GF-D8 (cell line): ENCODE measurements around the gene TSGA10.
A peak's percentile ranks its signal among the peaks of the same experiment; 100 is the strongest.
"Not testable (repeated sequence)": the region's sequence is repeated elsewhere in the genome, so short reads cannot be mapped to it uniquely, and the experiment has no call there.

Experiments
- DNase-seq: peaks from one replicate; lab custom pipeline; 2025; lab: John Stamatoyannopoulos, UW

The TSGA10 gene

DNA sequence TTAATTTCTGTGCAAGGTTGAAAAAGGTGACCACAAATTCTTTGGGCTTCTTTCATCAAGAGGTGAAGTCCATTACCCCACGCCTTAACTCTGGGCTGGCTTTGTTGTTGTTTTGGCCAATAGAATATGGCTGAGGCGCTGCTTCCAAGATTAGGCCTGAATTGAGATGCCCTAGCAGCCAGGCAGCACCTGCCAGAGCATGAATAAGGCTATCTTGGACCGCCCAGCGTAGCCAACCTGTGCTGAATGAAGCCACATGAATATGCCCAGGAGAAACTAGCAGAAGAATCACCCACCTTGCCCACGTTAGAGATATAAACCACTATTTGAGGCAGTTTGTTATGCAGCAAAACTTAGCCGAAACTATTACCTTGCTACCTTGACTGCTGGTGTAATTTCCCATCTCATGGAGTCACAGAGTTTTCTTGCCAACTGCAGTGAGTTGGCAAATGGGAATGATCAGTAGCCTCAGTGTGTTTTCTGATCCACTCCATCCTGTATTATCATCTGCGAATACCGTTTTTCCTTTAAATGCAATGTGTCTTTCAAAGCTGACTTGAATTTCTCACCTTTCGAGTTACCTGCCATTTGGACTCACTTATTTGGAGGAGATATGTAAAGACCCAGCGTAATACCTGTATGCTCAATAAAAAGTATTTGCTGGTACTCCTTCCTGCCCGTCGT lies 679 bp downstream of the TSGA10 start:
- no peak for DNase-seq

DNA sequence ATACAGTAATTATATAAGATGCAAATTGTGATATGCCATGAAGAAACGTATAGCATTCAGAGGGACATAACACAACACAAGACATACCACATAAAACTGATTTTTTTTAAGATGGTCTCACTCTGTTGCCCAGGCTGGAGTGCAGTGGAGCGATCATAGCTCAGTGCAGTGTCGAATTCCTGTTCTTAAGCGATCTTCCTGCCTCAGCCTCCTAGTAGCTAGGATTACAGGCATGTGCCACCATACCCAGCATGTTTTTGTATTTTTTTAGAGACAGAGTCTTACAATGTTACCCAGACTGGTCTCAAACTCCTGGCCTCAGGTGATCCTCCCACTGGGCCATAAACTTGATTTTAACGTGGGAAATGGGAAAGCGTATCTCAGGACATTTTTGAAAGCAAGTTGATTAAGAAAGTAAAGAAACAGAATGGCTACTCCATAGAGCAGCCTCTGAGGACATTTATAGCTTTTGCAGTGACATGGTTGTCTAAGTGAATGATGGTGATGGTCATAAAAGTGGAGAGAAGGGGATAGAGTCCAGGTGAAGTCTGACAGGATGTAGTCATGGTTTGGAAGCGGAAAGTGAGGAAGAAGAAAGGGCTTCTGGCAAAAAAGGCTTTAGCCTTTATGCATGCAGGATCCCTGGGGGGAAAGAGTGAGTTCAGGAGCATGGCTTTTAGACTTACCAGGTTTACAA lies 2.4 kb downstream of the TSGA10 start:
- DNase-seq = no peak

DNA sequence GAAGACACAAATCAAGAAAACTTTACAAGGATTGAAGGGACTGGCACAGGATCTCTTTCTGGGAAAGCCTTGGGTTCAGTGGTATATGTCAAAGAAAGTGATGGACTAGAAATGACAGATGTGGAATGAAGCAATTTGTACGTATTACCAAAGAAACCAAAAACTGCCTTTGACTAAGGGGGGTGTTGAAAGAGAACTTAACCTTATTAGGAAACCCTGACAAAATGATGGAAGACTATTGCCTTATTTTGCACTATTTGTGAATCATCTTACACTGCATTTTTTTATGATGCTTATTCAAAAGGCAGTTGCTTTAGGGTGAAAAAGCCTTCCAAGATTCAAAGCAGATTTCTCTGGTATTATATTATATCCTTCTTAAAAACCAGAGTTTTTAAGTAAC lies 4.0 kb downstream of the TSGA10 start:
- DNase-seq = peak; percentile 26

DNA sequence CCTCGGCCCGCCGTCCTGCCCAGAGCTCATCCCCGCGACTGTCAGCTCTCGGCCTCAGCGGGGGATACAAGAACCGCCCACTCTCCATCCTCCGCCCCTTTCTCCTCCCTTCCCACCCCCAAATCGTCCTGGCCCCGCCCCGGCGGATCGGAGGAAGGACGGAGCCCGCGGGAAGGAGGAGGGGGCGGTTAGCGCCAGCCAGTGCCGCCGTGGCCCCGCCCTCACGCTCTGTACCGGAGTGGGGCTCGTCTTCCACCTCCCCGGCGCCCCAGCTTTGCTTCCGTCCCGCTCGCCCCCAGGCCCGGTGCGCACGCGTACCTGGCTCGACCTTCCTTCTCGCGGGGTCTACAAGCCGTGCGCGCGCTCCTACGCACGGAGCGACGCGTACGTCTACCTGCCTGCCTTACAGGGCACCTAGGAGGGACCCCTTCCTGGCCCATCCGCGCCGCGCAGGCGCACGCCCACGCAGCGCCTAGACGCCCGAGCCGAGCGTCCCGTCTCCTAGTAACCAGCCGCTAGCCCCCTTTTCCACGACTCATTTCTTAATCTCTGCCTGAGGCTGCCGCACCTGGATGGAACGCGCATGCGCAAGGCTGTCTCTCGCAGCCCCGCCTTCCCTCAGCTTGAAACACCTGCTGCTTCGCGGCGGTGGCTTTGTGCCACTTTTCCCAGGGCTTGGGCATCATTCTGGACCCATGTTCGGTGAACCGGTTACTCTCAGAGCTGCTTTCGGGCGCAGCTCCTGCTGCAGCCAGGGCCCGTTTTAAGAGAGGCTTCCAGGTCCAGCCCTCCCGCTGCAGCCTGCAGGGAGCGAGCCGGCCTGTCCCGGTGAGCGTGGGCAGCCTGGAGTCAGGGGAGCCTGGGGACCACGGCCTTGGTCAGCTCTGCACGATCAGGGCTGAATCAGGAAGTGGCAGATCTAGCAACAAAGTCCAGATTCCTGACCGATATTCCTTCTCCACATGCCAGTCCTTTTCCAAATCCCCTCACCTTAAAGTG lies 13.3 kb downstream of the TSGA10 start, which contains the start of gene C2orf15:
C2orf15 (plus strand) TSS at position 598 of the 999 bp plus-strand sequence. CDS start 8,852 bp downstream, outside the sequence.
- peak; percentile 65 for DNase-seq

DNA sequence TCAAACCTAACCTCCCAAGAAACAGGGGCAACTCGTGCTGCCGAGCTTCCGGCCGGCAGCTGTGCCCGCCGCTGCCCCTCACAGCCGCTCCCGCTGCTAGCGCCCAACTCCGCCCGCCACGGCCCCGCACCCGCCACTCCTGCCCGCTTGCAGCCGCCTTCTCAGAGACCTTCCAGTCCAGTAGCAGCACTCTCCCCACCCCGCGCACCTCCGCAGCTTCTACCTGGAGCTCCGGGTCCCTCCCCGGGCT lies 14.0 kb downstream of the TSGA10 start:
- no peak for DNase-seq

DNA sequence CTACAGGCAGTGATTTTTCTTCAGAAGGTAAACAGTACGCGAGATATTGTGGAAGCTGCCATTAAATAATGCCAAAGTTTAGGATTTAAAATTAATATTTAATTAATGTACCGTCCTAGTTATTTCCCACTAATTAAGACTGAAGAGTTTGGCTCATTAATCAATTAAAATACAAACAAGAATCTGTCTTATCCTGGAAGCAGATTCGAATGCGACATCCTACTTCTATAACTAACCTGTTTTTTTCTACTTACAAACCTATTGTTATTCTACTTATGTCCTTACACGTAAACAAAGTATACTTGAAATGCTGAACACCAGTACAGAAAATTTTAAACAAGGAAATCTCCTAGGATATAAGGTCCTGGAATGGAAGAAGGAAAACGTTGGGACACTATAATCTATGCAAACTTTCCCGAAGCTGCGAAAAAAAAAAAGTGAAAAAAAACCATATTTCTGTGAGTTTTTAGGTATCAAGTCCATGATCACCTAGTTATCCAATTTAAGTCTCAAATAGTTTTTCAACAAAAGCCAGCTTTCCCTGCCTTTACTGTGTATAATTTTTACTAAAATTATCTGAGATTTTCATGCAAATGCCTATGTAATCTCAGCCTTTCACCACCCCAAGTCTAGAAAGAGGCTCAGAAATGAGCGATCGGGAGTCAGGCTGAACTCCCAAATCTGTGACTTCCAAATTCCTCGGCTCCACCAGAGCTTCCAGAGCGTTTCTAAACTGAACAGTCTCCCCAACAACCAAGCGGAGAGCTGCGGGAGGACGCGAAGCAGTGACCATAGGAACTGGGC lies 14.5 kb downstream of the TSGA10 start:
- no peak for DNase-seq

DNA sequence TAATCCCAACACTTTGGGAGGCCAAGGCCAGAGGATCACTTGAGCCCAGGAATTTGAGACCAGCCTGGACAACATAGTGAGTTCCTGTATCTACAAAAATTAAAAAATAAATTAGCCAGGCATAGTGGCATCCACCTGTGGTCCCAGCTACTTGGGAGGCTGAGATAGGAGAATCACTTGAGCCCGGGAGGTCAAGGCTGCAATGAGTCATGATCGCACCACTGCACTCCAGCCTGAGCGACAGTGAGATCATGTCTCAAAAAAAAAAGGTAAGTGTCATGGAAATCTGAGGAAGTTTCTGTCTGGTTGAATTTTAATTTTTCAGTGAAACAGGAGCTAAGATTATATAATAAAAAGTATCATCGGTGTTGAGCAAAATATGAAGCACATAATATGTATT lies 15.7 kb downstream of the TSGA10 start:
- no peak for DNase-seq

DNA sequence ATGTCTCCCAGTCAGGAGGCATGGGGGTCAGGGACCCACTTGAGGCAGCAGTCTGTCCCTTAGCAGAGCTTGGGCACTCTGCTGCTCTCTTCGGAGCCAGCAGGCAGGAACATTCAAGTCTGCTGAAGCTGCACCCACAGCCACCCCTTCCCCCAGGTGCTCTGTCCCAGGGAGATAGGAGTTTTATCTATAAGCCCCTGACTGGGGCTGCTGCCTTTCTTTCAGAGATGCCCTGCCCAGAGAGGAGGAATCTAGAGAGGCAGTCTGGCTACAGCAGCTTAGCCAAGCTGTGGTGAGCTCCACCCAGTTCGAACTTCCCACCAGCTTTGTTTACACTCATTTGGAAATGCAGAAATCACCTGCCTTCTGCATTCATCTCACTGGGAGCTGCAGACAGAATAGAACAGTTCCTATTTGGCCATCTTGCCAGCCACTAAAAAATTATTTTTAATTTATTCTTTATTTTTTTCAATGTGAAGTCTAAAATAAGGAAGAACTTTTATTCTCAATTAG lies 19.6 kb downstream of the TSGA10 start:
- DNase-seq = not testable (repeated sequence)

DNA sequence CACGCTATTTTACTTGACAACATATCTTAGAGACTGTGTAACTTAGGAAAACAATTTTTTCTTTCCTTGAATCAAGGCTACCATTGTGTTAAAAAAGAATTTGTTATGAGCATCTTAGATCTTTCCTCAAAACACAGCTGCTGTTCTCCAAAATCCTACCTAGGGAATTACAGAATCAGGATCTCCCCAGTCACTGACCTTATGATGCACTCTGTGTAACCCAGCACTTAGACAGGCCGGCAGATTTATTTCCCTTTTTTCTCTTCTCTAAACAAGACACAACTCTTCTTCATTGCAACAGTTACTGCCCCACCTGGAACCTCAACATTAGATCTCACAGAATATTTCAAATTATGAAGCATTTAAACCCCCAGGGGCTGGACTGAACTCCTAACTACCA lies 26.8 kb downstream of the TSGA10 start:
- DNase-seq = no peak

DNA sequence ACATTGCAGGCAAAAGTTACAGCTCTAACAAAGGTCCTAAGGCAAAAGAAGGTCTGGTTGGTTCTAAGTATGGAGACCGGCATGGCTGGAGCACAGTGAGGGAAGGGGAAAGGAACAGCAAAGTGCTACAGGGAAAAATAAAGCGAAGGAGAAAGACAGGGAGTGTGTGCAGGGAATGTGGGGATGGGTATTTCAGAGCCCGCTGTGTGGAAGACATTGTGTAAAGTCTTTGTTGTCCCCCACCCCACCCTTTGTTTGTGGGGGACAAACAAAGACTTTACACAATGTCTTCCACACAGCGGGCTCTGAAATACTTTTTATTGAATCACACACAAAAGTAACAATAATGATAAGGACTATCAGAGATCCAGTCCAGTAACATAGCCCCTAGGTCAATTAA lies 42.1 kb downstream of the TSGA10 start:
- DNase-seq = no peak

DNA sequence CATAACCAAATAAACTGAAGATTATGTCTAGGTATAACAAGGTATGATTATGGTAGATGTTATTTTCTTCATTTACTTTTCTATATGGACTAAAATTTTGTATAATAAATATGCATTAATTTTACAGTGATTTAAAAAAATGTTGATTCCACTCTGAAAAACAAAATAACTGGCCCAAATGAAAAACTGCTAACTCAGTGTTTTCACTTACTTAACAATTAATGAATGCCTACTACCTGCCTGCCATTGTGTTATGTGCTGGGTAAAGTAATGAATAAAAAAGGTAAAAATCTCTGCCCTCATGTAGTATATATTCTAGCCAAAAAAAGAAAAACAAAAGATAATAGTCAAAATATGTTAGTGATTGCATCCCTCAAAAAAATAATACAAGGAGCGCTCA lies 42.8 kb downstream of the TSGA10 start:
- no peak for DNase-seq

DNA sequence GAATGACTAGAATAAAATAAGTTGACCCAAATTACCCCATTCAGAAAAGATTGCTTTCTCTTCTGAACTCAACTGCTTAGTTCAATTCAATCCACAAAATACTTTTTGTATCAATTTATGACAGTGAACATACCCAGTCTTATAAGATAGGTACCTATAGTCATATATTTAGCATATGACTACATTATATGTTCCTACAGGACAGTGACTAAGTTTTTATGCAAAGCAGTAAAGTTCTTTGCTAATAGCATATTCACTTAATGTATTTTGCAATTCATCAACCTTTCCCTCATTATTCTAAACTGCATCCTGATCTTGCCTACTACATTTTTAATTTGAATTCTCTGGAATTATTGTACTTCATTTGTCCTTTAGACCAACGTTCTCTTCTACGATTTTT lies 43.5 kb downstream of the TSGA10 start:
- DNase-seq = no peak

DNA sequence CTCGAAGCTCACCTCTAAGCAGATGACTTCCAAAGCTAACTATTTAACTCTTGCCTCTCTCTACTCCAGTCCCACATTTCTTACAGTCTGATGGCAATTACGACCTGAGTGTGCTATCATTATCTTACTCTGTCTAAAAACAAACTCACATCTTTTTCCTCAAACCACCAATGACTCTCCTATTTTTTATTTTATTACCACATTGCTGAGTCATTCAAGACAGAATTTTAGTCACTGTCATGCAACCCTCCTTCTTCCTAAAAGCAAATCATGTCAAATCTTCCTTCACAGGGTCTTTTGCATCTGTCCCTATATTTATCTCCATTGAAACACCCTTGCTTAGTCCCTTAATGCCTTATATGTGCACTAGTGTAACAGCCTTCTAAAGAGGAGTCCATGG lies 47.8 kb downstream of the TSGA10 start:
- DNase-seq = no peak

DNA sequence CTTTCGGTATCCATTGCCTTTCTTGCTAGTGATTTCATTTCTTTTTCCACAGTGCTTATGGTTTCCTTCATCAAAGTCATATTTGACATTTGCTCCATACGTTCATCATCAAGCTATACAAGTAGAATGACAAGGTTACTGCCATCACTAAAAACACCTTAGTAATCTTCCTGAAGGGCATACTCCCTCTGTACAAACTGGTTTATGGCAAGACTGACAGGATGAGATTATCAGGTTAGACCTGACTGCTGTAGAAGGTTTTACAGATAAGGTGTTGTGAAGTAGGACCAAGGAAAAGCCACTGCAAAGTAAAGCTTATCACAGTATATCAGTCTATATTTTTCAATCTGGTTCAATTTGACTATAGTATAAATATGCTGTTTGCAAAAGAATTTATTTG lies 50.7 kb downstream of the TSGA10 start:
- no peak for DNase-seq

DNA sequence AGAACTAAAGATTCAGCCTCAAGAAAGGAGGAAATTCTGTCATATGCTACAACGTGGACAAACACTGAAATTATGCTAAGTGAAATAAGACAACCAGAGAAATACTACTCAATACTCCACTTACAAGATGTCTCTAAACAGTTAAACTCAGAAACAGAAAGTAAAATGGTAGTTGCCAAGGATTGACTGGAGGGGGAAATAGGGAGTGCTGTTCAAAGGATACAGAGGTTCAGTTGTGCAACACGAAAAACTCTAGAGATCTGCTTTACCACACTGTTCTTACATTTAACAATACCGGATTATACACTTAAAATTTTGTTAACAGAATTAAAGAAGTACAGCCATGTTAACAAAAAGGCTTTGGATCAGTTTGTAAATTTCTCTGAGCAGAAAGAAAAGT lies 53.0 kb downstream of the TSGA10 start:
- no peak for DNase-seq

DNA sequence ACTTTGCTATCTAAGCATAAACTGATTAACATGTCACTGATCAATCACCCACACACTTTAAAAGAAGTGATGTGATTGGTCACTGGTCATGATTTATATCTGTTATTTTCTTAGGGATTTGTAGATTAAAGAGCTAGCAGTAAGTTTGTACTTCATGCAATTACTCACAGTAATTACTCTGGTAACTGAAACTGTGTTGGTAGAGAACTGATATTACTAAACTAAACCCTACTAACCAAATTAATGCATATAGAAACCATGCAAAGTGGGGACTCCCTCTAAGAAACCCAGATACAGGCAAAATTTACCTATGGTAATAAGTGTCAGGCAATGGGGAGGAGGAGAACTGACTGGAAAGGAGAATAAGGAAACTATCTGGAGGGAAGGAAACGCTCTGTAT lies 58.0 kb downstream of the TSGA10 start:
- DNase-seq = no peak

DNA sequence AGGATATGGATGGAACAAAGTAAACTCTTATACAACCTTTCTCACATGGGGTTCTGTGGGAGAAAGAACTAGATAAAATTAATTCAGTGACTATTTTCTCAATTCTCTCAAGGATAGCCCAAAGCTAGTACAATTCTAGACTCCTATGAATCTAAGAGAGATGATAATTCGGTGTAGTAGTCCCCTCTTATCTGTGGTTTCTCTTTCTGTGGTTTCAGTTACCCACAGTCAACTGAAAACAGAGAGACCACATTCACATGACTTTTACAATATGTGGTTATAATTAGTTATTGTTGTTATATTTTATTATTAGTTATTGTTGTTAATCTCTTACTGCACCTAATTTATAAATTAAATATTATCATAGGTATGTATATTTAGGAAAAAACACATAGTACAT lies 66.7 kb downstream of the TSGA10 start:
- DNase-seq = no peak

DNA sequence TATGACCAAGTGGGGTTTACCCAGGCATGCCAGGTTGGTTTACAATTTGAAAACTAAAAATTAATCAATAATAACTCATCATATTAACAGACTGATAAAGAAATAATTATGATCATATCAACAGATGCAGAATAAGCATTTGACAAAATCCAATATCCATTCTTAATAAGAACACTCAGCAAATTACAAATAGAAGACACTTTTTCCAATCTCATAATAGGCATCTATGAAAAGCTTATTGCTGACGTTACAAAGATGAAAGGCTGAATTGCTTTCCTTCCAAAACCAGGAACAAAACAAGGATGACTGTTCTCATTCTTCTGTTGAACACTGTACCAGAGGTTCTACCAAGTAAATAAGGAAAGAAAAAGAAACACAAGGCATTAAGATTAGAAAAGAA lies 68.4 kb downstream of the TSGA10 start:
- no peak for DNase-seq

DNA sequence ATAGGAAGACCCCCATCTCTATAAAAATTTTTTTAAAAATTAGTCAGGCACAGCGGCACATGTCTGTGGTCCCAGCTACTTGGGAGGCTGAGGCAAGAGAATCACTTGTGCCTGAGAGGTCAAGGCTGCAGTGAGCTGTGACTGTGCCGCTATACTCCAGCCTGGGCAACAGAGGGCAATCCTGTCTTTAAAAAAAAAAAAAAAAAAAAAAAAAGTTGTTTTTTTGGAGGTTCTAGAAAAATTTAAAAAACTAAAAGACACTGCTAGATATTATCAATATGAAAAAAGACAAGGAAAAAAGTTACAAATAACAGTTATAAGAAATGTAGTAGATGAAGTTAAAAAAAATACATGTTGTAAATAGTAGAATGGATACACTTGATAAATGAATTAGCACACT lies 69.3 kb downstream of the TSGA10 start:
- DNase-seq = peak; percentile 14

DNA sequence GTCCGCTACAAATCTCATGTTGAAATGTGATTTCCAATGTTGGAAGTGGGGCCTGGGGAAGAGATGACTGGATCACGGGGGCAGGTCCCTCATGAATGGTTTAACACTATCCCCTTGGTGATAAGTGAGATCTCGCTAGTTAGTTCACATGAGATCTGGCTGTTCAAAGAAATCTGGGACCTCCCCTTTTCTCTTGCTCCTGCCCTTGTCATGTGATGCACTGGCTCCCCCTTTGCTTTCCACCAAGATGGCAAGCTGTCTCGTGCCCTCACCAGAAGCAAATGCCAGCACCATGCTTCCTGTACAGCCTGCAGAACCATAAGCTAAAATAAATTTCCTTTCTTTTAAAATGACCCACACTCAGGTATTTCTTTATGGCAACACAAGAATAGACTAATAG lies 70.5 kb downstream of the TSGA10 start:
- no peak for DNase-seq

DNA sequence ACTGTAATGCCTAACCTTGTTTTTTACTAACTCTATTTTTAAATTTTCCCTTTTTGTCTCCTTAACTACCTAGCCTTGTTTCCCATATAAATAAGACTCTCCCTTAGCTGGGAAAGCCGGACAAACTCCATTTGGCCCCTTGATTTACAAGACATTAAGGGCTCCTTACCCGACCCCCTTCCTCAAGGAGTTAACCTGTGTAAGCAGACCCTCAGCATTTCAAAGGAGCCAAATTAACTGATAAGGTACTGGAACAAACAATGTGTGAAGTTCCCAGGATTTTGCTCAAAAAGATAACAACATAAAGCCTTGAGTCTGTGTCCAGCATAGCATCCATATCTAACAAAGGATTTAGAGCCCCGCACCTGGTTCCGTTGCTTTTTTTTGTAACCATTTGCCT lies 72.9 kb downstream of the TSGA10 start:
- DNase-seq = no peak

DNA sequence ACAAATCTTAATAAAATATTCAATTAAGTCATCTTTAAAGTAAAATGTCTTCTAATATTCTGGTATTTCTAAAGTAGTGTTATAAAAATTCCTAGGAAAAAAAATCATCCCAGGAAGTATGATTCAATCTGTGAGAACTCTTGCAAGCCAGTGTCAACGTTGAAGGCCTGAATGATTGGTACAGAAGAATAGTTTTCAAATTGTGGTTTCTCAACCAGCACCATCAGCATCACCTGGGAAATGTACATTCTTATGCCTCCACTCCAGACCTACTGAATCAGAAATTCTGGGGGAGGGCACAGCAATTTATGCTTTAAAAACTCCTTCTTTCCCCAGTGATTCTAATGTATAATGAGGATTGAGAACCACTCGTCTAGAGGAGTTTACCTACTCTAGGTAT lies 75.5 kb downstream of the TSGA10 start:
- DNase-seq = no peak
